ENCODE data around the gene SLC29A4. TPM values are rescaled to one million over a fixed set of nuclear protein-coding genes. Genes with fewer than 3 reads are reported as not detected.

SLC29A4 gene
- total and polyA plus RNA-seq, 2 of the 4 experiments (the other 2 are of a cell fraction): 2.3 to 7.6 TPM

GRCh38 chr7:5345171-5345570 is 62.4 kb downstream of the SLC29A4 start:
- no peak for TF ChIP-seq MAZ (IDR thresholded peaks at IDR 0.05; ENCODE audit: borderline replicate concordance, low read depth, low read length)
- TF ChIP-seq POLR2A (IDR thresholded peaks at IDR 0.05; ENCODE audit: low read depth, low read length): no peak
- TF ChIP-seq USF2 (IDR thresholded peaks at IDR 0.05; ENCODE audit: low read depth, low read length): no peak
- dilution Hi-C loops (cut with HindIII; ENCODE audit: low sequenced_read_pairs, unreplicated experiment): no loop called here
- peaks cover 4 to 39% of the 10 kb centered on the region in 2 experiments; a peak in 3 of 4 replicates for H3K79me1 ChIP-seq (ENCODE audit: low read depth in 1 of 2, low read length in 2 of 2)
- intact Hi-C loops (cut with micrococcal nuclease): no loop called here
- H2BK15ac ChIP-seq (ENCODE audit: low read depth, low read length): no peak overlapping the region
- H3K9me1 ChIP-seq (ENCODE audit: insufficient read depth, low read length): no peaks in the 10 kb centered on the region
- no peak overlapping the region for H3K23ac ChIP-seq (ENCODE audit: low read depth, low read length)
- H2AK9ac ChIP-seq (replicated peaks; ENCODE audit: low read depth, low read length, poor library complexity): no peak overlapping the region
- no peak overlapping the region for H2AFZ ChIP-seq (replicated peaks; ENCODE audit: low read length, poor library complexity)
- no peak overlapping the region for H2AK5ac ChIP-seq (ENCODE audit: low read depth, low read length)
- no peak overlapping the region for H4K8ac ChIP-seq (ENCODE audit: low read depth in 2 of 2, low read length in 2 of 2)
- no peak overlapping the region for H3K9ac ChIP-seq (ENCODE audit: low read depth, low read length)
- no peak overlapping the region for H3K4me2 ChIP-seq (ENCODE audit: low read depth, low read length)
- H3K27me3 ChIP-seq (ENCODE audit: control insufficient read depth, insufficient read depth, low read length): no peaks in the 10 kb centered on the region
- H3K4ac ChIP-seq (ENCODE audit: low read depth, low read length): no peak overlapping the region
- no peak overlapping the region for H3K18ac ChIP-seq (ENCODE audit: low read depth, low read length)
- ChIA-PET CTCF (no interaction called here), POLR2A (ENCODE audit: unreplicated experiment) (no interaction called here)
- no peaks in the 10 kb centered on the region for H3K4me1 ChIP-seq (ENCODE audit: control insufficient read depth, insufficient read depth, low read length)
- DNase-seq: no peak
- in situ Hi-C loops (cut with MboI; ENCODE audit: low sequenced_read_pairs): no loop called here
- H4K91ac ChIP-seq (ENCODE audit: insufficient read depth, low read depth, low read length): no peak overlapping the region
- peaks cover 25% of the 10 kb centered on the region for H4K20me1 ChIP-seq (ENCODE audit: insufficient read depth, low read length)
- peaks cover 5% of the 10 kb centered on the region; the same call in 1 of the 2 replicates for H3K9me3 ChIP-seq (ENCODE audit: control insufficient read depth, insufficient read depth, low read length)
- peaks cover 71% of the 10 kb centered on the region for H3K36me3 ChIP-seq (ENCODE audit: control insufficient read depth, insufficient read depth, low read length)
- no peak overlapping the region for H2BK20ac ChIP-seq (ENCODE audit: low read depth, low read length)
- no peak overlapping the region for H3K27ac ChIP-seq (ENCODE audit: insufficient read depth, low read length)
- no peak overlapping the region for H4K5ac ChIP-seq (ENCODE audit: low read depth, low read length)
- H2BK5ac ChIP-seq (ENCODE audit: low read depth, low read length, poor library complexity, severe bottlenecking): no peak overlapping the region
- no peak overlapping the region for H3K14ac ChIP-seq (replicated peaks; ENCODE audit: low read depth, low read length)
- no TSS peak for BruUV-seq (replicated peaks)
- no peak for ATAC-seq (ENCODE audit: low read depth)
- H3K4me3 ChIP-seq (ENCODE audit: insufficient read depth, low read depth, low read length): no peak overlapping the region
- H2BK120ac ChIP-seq (ENCODE audit: low read depth, low read length): no peak overlapping the region
- WGBS, 2 experiments (ENCODE audit: extremely low coverage in 2 of 2, insufficient read length in 1 of 2): no CpG with 5 or more reads among the region's 13 CpGs
- no peak overlapping the region for H3K56ac ChIP-seq (ENCODE audit: extremely low read depth, insufficient read depth, low read length)
